ENCODE measurements around the gene PAMR1.

GRCh38 chr11:35526370-35526792, 965 bp upstream of the PAMR1 start:
- TF ChIP-seq CTCF (IDR thresholded peaks at IDR 0.05; ENCODE audit: extremely low read depth in 1 of 2, insufficient read depth in 1 of 2, low read depth in 1 of 2, low read length in 2 of 2), result no peak
- TF ChIP-seq POLR2AphosphoS5 (IDR thresholded peaks at IDR 0.05; ENCODE audit: insufficient read depth, low read depth, low read length), result no peak
- TF ChIP-seq EZH2 (IDR thresholded peaks at IDR 0.05; ENCODE audit: borderline replicate concordance, low read depth, low read length, severe bottlenecking), result no peak
- TF ChIP-seq POLR2A (IDR thresholded peaks at IDR 0.05; ENCODE audit: low read depth, low read length), result no peak
- no peak for TF ChIP-seq MYC (IDR thresholded peaks at IDR 0.05; ENCODE audit: low read depth, low read length)
- no peak for TF ChIP-seq JUN (IDR thresholded peaks at IDR 0.05; ENCODE audit: borderline replicate concordance, insufficient read depth, insufficient read length, low read depth)
- TF ChIP-seq MAX (IDR thresholded peaks at IDR 0.05; ENCODE audit: insufficient read depth, insufficient read length), result no peak
- no peak for TF ChIP-seq FOS (IDR thresholded peaks at IDR 0.05; ENCODE audit: borderline replicate concordance, insufficient read depth, low read length)
- TF ChIP-seq GATA2 (IDR thresholded peaks at IDR 0.05; ENCODE audit: insufficient read depth, insufficient read length, low read depth, low read length), result no peak
